Sciatic nerve (tissue), 2 donors: ENCODE measurements around the gene APBB2. TPM values are rescaled to one million over a fixed set of nuclear protein-coding genes. Genes with fewer than 3 reads are reported as not detected.
"Not testable (repeated sequence)": the region's sequence is repeated elsewhere in the genome, so short reads cannot be mapped to it uniquely, and the experiment has no call there.

Source experiments
- ATAC-seq: fragments of 200-7000 bp; cut with Tn5 transposase; one replicate; pipeline ENCODE4 v1.9.1; 2020; ENCODE audit warnings: mild to moderate bottlenecking, moderate library complexity
- DNase-seq: peaks from one replicate; pipeline ENCODE4 v3.0.0-alpha.2; 2020; ENCODE audit warnings: low spot score
- intact Hi-C: fragments of 100-400 bp; cut with DNase I; formaldehyde crosslinking; loops from one replicate; pipeline ENCODE4 v1.14.2; 2022
- total RNA-seq: library from RNA; stranded (reverse); fragmentation: NEBNext Ultra II Directional; extraction: Animal tissue kit (Norgen Biotek cat#: 25700); gene quantifications from one replicate; pipeline ENCODE4 v1.2.1, GENCODE V29; 2021
- donor health status: DM: no; HTN: no; CAD: no.
- donor health status: DM: no; HTN: no; CAD: no.

APBB2 gene
- total RNA-seq, 1 donor from 2014 or later, result 147 TPM

DNA sequence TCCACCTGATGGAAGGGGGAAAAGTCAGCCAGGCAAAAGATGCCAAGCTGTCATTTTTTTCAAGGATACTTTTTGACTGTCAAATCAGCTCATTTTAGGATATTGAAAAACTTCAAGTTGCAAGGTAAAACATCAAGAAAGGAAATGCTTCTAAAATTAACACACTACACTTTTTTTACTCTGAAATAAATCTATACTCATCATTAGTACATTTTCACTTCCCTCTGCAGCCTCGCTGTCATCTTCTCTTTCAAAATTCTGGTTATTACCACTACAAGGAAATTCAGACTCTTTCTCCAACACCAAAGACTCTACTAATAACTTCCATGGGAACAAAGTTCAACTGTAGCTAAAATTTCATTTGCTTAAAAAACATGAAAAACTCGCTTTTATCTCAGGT lies 41.6 kb downstream of the APBB2 start:
- intact Hi-C loops, result no loop called here
- DNase-seq (no peak), ATAC-seq (no peak)

- DNase-seq (no peak), ATAC-seq (no peak)
- intact Hi-C loops, result no loop called here
These were observed 45.0 kb downstream of the APBB2 start for GRCh38 chr4:41169256-41169800.

GRCh38 chr4:41167191-41167590 lies 47.2 kb downstream of the APBB2 start:
- ATAC-seq, result no peak

DNA sequence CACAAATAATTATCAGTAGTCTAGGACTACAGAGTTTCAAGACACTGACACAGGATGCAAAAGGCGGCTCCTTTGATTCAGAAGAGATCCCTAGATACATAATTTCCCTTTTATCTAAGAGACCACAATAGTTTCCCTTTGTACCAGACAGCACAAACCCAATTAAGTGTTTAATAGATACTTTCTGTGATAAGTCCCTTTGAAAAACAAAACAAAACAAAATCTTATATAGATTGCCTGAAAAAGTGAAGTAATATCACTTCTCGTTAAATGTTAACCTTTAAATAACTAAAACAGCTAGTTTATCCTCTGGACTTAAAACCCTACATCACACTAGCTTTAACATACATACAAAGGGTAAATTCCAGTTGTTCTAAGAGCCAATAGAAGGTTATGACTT lies 49.9 kb downstream of the APBB2 start:
- DNase-seq (no peak), ATAC-seq (no peak)
- intact Hi-C loops, result no loop called here

More at GRCh38 chr4:41167191-41167590, 47.2 kb downstream of the APBB2 start:
- intact Hi-C loops, result no loop called here
- DNase-seq, result no peak

DNA sequence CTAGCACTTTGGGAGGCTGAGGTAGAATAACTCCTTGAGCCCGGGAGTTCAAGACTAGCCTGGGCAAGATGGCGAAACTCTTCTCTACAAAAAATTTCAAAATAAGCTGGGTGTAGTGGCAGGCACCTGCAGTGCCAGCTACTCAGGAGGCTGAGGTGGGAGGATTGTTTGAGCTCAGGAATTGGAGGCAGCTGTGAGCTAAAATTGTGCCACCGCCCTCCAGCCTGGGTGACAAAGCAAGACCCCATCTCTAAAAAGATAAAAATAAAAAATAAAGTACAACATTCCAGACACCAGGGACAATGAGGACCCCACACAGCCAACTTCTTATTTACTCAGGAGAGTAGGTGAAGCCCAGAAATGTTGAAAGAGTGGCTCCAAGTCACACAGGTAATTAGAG lies 53.0 kb downstream of the APBB2 start:
- DNase-seq (no peak), ATAC-seq (no peak)
- intact Hi-C loops, result no loop called here

DNA sequence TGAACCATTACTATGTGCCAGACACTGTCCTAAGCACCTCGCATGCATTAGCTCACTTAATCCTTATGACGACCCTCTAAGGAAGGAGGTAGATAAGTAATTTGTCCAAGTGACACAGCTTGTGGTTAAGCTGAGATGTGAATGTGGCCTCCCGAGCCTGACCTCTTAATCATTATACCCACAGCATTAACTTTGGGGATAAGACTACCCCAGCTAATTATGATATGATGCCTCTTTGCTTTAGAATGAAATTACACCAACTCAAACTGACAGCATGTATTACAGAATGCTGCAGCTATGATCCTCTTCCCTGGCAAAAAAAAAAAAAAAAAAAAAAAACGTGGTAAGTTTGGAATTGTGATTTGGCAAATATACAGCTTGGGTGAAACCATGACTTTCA lies 53.5 kb downstream of the APBB2 start:
- no peak for ATAC-seq
- no peak for DNase-seq
- intact Hi-C loops, result no loop called here

DNA sequence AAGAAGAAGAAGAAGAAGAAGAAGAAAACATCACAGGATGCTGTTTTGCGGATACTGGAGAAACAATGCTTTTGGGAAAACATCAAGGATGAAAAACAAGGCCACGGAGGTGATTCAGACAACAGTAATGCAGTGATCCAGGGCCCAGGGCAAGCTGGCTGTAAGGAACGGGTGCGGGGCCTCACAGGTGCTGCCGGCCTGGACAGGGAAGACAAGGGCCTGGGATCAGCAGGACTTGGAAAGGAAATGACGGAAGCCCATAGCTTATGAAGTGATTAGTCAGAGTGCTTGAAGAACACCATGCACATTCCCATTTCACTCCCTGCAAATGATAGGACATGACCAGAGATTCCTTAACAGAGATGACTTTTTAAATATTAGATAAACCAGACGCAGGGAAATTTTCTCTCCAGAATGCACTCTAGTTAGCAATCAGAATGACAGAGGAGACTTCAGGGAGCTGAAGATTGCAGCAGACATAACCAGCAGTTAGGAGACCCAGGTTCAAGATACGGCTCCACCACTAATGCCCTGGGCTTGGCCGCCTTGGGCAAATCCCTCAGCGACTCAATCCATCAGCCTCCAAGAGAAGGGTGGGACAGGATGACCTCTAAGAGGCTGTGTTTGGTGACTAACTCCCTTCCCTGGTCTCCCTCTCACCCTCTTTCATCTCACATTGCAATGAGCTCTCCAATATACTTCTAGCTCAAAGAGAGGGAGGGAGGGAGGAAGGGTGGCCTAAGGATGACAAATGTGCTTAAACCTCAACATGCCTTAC lies 54.1 kb downstream of the APBB2 start:
- ATAC-seq (no peak), DNase-seq (no peak)

DNA sequence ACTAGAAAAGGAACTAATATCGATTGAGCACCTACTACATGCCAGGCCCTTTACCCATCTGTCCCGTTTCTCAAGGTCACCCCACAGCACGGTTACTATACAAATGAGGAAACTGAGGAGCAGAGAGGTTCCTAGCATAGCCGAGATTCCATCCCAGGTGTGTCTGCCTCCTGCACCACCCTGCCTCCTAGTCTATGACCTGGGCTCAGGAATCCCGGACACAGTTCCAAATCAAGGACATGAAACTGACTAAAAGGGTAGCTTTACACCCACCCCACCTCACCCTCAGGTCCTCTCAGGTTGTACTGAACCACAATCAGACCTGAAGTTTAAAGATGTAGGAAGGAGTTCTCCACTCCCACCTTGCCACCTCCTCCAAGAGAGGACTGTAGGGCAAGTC lies 55.6 kb downstream of the APBB2 start:
- intact Hi-C loops, result no loop called here
- ATAC-seq (no peak), DNase-seq (no peak)

More for the DNA sequence above, 54.1 kb downstream of the APBB2 start:
- intact Hi-C loops, result no loop called here

- ATAC-seq (no peak), DNase-seq (no peak)
- intact Hi-C loops, result no loop called here
These were observed 56.1 kb downstream of the APBB2 start for GRCh38 chr4:41158274-41158673.

DNA sequence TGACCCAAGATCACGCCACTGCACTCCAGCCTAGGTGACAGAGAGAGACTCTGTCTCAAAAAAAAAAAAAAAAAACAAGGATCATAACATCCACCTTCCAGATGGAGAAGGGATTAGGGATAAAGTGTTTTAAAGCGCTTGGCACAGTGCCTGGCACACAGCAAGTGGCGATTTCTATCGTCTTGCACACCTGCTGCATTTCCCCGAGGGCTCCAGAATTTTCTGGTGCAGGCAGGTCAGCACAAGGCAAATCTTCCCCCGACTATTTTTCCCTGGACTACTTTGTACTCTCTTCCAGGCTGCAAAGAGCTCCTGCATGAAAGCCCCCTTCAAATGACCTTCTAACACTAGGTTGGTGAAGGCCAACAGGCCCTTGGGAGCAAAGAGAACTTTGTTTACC lies 57.3 kb downstream of the APBB2 start:
- ATAC-seq (no peak), DNase-seq (no peak)
- intact Hi-C loops, result no loop called here

DNA sequence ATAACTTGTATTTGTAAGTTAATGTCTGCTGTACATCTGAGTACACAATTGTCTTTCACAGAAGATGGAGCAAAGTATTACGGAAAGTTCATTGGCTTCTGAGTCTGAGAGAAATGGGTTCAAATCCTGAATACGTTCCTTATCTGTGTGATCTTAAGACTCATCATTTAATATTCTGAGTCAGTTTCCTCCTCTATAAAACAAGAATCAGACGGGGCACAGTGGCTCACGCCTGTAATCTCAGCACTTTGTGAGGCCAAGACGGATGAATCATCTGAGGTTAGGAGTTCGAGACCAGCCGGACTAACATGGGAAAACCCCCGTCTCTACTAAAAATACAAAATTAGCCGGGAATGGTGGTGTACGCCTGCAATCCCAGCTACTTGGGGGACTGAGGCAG lies 57.8 kb downstream of the APBB2 start:
- intact Hi-C loops, result no loop called here
- DNase-seq, result no peak
- ATAC-seq, result no peak

DNA sequence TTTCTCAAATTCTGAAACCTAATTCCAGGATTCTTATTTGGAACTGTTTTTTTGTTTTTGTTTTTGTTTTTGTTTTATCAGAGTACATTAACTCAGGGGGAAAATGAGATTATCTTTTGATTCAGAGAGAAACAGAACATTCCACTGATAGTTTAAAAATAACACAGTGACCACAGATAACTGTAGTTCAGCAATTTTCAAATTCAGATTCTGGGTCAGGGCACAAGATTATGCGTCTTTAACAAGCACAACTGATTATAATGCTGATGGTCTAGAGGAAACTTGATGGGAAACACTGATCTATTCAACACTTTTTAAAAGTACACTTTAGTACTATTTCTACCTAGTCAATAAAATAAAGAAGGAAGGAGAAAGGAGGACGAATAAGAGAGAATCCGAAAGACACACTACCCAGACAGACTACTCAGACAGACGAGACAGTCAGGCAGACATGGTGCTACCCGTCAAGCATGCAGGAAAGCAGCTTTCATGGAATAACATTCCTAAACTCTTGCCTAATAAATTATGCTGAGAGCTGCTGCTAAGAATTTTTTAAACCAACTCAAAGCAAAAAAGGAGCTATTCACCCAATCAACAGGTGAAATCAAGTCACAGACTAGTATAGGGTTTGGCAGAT lies 59.0 kb downstream of the APBB2 start:
- DNase-seq (no peak), ATAC-seq (peak; percentile 77)
- intact Hi-C loops, result no loop called here

- no peak for DNase-seq
- intact Hi-C loops, result no loop called here
These were observed 59.5 kb downstream of the APBB2 start for GRCh38 chr4:41154814-41155177.

DNA sequence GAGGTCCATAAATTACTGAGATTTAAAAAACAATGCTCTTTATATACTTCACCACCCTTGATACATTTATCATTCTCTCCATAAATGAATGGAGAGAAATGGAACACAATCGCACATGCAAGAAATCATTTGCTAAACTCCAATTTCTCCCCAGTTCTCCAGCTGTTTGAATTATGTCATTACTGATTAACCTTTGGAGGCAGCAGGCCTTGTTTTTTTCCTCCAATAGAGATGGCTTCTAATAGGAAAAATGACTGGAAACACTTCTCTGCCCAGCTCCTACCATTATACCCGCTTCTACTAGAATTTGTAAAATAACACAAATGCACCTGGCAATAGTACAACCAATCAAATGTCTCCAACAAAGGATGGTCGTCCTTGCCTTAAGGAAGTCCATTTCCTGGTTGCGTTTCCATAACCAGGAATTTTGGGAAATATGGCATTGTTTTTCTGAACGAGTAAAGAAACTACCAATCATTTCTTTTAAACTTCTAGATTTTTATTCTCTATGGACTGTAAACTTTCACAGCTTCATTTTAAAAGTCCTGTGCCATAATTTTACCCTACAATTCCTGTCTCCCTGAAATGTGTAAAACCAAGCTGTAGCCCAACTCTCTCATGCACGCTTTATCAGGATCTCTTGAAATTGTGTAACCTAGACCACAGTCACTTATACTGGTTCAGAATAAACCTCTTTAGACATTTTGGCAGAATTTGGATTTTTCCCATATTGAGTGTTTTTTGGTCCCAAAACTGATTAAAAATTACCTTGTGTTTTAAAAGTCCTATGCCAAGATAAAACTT lies 60.1 kb downstream of the APBB2 start:
- intact Hi-C loops, result no loop called here
- DNase-seq, result no peak
- no peak for ATAC-seq

More at GRCh38 chr4:41154814-41155177, 59.5 kb downstream of the APBB2 start:
- ATAC-seq, result peak; percentile 57

DNA sequence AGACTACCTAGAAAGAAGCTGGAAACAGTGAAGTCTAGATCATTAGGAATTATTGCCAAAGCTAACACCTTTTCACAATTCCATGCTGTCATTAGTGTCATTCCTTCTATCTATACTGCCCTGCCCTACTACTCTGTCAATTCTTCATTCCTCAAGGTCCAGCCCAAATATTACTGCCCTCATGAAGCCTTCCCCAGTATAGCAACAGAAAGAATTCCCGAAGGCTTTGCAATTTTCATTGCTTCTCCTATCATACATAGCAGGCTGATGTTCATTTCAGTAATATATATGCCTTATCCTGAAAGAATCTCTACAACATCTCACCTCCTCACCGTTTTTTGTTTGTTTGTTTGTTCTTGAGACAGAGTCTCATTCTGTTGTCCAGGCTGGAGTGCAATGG lies 63.9 kb downstream of the APBB2 start:
- intact Hi-C loops, result no loop called here
- ATAC-seq, result no peak

GRCh38 chr4:41149568-41149967 lies 64.8 kb downstream of the APBB2 start:
- ATAC-seq, intact Hi-C loops, DNase-seq: not testable (repeated sequence)

More for the DNA sequence above, 63.9 kb downstream of the APBB2 start:
- DNase-seq, result no peak

DNA sequence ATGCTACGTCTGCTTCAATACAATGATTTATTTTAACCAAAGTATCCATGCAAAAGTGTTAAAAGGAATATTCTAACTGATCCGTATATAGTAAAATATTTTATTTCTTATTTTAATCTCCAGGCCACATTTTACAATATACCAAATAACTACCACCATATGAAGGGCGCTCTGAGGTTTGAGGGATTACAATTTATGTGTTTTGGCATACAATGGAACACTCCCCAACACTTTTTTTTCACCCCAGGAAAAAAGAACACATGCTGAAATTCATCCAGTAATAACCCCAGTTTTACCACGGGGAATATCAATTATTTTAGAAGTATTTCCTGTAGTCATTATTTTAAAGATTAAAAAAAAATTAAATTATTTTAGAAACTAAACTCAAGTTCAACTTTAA lies 65.4 kb downstream of the APBB2 start:
- DNase-seq (no peak), ATAC-seq (no peak)
- intact Hi-C loops, result no loop called here

- ATAC-seq (no peak), DNase-seq (no peak)
- intact Hi-C loops, result no loop called here
These were observed 66.0 kb downstream of the APBB2 start for GRCh38 chr4:41148292-41148691.

DNA sequence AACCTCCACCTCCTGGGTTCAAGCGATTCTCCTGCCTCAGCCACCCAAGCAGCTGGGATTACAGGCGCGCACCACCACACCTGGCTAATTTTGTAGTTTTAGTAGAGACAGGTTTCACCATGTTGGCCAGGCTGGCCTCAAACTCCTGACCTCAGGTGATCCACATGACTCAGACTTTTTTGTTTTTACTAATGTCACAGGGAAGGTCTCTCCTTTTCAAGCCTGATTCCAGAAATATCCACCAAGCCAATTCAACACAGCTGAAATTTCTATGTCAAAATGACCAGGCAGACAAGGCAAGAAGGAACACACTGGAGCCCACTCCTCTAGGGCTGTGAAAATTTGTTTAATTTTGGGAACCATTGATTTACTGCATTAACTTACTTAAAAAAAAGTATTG lies 66.8 kb downstream of the APBB2 start:
- ATAC-seq, intact Hi-C loops, DNase-seq: not testable (repeated sequence)
